ENCODE data around the gene PLPPR5. TPM values are rescaled to one million over a fixed set of nuclear protein-coding genes. Genes with fewer than 3 reads are reported as not detected.

Gene PLPPR5
- total RNA-seq, 1 experiment from 2014 or later: not detected

GRCh38 chr1:98888869-98889268 is 115.8 kb downstream of the PLPPR5 start:
- POLR2A ChIA-PET: no interaction called here
- no TSS peak for BruUV-seq (replicated peaks)

GRCh38 chr1:98887507-98887906 is 117.2 kb downstream of the PLPPR5 start:
- Mint-ChIP-seq H3K4me3 (ENCODE audit: unreplicated experiment) (no peak overlapping the region), H3K27me3 (ENCODE audit: insufficient read depth, unreplicated experiment) (peaks cover 2% of the 10 kb centered on the region), H3K36me3 (ENCODE audit: insufficient read depth, unreplicated experiment) (no peaks in the 10 kb centered on the region), H3K4me1 (ENCODE audit: low read depth, unreplicated experiment) (no peaks in the 10 kb centered on the region), H3K9me3 (ENCODE audit: unreplicated experiment) (no peaks in the 10 kb centered on the region), H3K27ac (ENCODE audit: unreplicated experiment) (no peak overlapping the region)
- BruUV-seq (replicated peaks): no TSS peak
- CTCF ChIA-PET: no interaction called here
- Histone ChIP-seq H3K36me3 (ENCODE audit: control insufficient read depth, insufficient read depth, low read length) (no peaks in the 10 kb centered on the region), H3K4me1 (no peaks in the 10 kb centered on the region), H3K4me3 (ENCODE audit: low read depth, low read length) (no peak overlapping the region), H3K27me3 (replicated peaks; ENCODE audit: control insufficient read depth, insufficient read depth, low read length) (no peaks in the 10 kb centered on the region), H3K9me3 (no peaks in the 10 kb centered on the region)
- TF ChIP-seq CTCF (IDR thresholded peaks at IDR 0.05; ENCODE audit: insufficient read depth in 1 of 2, low read depth in 1 of 2, low read length in 1 of 2, severe bottlenecking in 1 of 2, unreplicated experiment in 1 of 2): no peak
- DNase-seq: no peak
- intact Hi-C loops (cut with micrococcal nuclease; ENCODE audit: unreplicated experiment): loop anchor here (5.0 kb wide), 1 partner anchor 95 kb away; no protein-coding TSS in a partner anchor
- POLR2A ChIA-PET: no interaction called here

More at GRCh38 chr1:98888869-98889268, 115.8 kb downstream of the PLPPR5 start:
- Histone ChIP-seq H3K4me1 (no peaks in the 10 kb centered on the region), H3K27me3 (replicated peaks; ENCODE audit: control insufficient read depth, insufficient read depth, low read length) (no peaks in the 10 kb centered on the region), H3K9me3 (no peaks in the 10 kb centered on the region), H3K4me3 (ENCODE audit: low read depth, low read length) (no peak overlapping the region), H3K36me3 (ENCODE audit: control insufficient read depth, insufficient read depth, low read length) (no peaks in the 10 kb centered on the region)
- Mint-ChIP-seq H3K9me3 (ENCODE audit: unreplicated experiment) (no peaks in the 10 kb centered on the region), H3K4me1 (ENCODE audit: low read depth, unreplicated experiment) (no peaks in the 10 kb centered on the region), H3K36me3 (ENCODE audit: insufficient read depth, unreplicated experiment) (no peaks in the 10 kb centered on the region), H3K4me3 (ENCODE audit: unreplicated experiment) (no peak overlapping the region), H3K27ac (ENCODE audit: unreplicated experiment) (no peak overlapping the region), H3K27me3 (ENCODE audit: insufficient read depth, unreplicated experiment) (peaks cover 2% of the 10 kb centered on the region)
- DNase-seq: no peak
- CTCF ChIA-PET: no interaction called here
- no peak for TF ChIP-seq CTCF (IDR thresholded peaks at IDR 0.05; ENCODE audit: insufficient read depth in 1 of 2, low read depth in 1 of 2, low read length in 1 of 2, severe bottlenecking in 1 of 2, unreplicated experiment in 1 of 2)
- intact Hi-C loops (cut with micrococcal nuclease; ENCODE audit: unreplicated experiment): loop anchor here (5.0 kb wide), 1 partner anchor 97 kb away; no protein-coding TSS in a partner anchor

GRCh38 chr1:98884864-98885263 is 119.8 kb downstream of the PLPPR5 start:
- Mint-ChIP-seq H3K4me3 (ENCODE audit: unreplicated experiment) (no peak overlapping the region), H3K27me3 (ENCODE audit: insufficient read depth, unreplicated experiment) (peaks cover 5% of the 10 kb centered on the region), H3K36me3 (ENCODE audit: insufficient read depth, unreplicated experiment) (no peaks in the 10 kb centered on the region), H3K9me3 (ENCODE audit: unreplicated experiment) (no peaks in the 10 kb centered on the region), H3K27ac (ENCODE audit: unreplicated experiment) (no peak overlapping the region), H3K4me1 (ENCODE audit: low read depth, unreplicated experiment) (no peaks in the 10 kb centered on the region)
- H3K4me1 ChIP-seq: no peaks in the 10 kb centered on the region
- H3K36me3 ChIP-seq (ENCODE audit: control insufficient read depth, insufficient read depth, low read length): no peaks in the 10 kb centered on the region
- intact Hi-C loops (cut with micrococcal nuclease; ENCODE audit: unreplicated experiment): loop anchor here (5.0 kb wide), 1 partner anchor 93 kb away; no protein-coding TSS in a partner anchor
- H3K9me3 ChIP-seq: no peaks in the 10 kb centered on the region
- TF ChIP-seq CTCF (IDR thresholded peaks at IDR 0.05; ENCODE audit: insufficient read depth in 1 of 2, low read depth in 1 of 2, low read length in 1 of 2, severe bottlenecking in 1 of 2, unreplicated experiment in 1 of 2): no peak
- H3K4me3 ChIP-seq (ENCODE audit: low read depth, low read length): no peak overlapping the region
- CTCF ChIA-PET: no interaction called here
- POLR2A ChIA-PET: no interaction called here
- BruUV-seq (replicated peaks): no TSS peak
- no peaks in the 10 kb centered on the region for H3K27me3 ChIP-seq (replicated peaks; ENCODE audit: control insufficient read depth, insufficient read depth, low read length)
- no peak for DNase-seq

Data from Caco-2 (cell line).